HepG2 (cell line): ENCODE measurements around the gene COCH. TPM values are rescaled to one million over a fixed set of nuclear protein-coding genes. Genes with fewer than 3 reads are reported as not detected.

Experiments used
- ATF2 ChIP-seq: sonication (generic); formaldehyde crosslinking; IDR thresholded peaks from 2 replicates; pipeline ENCODE4 v1.4.0; 2020; ENCODE audit warnings: missing genetic modification reagents
- BCL6 ChIP-seq: IDR thresholded peaks from 2 replicates; pipeline ENCODE4 v1.6.1; 2016; ENCODE audit warnings: missing genetic modification reagents, missing compliant biosample characterization
- CREB3 ChIP-seq: sonication (generic); formaldehyde crosslinking; IDR thresholded peaks from 2 replicates; pipeline ENCODE4 v1.5.0; 2020; ENCODE audit warnings: missing genetic modification reagents
- FOXA1 ChIP-seq, 2 experiments: fragments of 450-650 bp in 1 of 2; sonication (generic) in 1 of 2; formaldehyde crosslinking in 1 of 2; IDR thresholded peaks; 2 replicates each; pipeline versions ENCODE4 v1.4.0 to v1.6.1; 2016 to 2020; ENCODE audit warnings: missing genetic modification reagents in 1 of 2
- KDM5B ChIP-seq: sonication (generic); formaldehyde crosslinking; IDR thresholded peaks from 2 replicates; pipeline ENCODE4 v1.4.0; 2020; ENCODE audit warnings: missing genetic modification reagents, mild to moderate bottlenecking, borderline replicate concordance
- MED1 ChIP-seq: sonication (generic); formaldehyde crosslinking; IDR thresholded peaks from 2 replicates; pipeline ENCODE4 v1.4.0; 2020; ENCODE audit warnings: missing genetic modification reagents
- MXD3 ChIP-seq: IDR thresholded peaks from 2 replicates; pipeline ENCODE4 v1.6.1; 2016; ENCODE audit warnings: mild to moderate bottlenecking, missing biosample characterization, missing genetic modification reagents
- PITX1 ChIP-seq: sonication (generic); formaldehyde crosslinking; IDR thresholded peaks from 2 replicates; pipeline ENCODE4 v1.5.1; 2020; ENCODE audit warnings: mild to moderate bottlenecking, missing genetic modification reagents
- SMARCE1 ChIP-seq: fragments of 450-650 bp; IDR thresholded peaks from 2 replicates; pipeline ENCODE4 v1.6.1; 2017; ENCODE audit warnings: borderline replicate concordance
- SP140L ChIP-seq: sonication (generic); formaldehyde crosslinking; IDR thresholded peaks from 2 replicates; pipeline ENCODE4 v1.4.0; 2020; ENCODE audit warnings: missing genetic modification reagents, borderline replicate concordance
- STAT5B ChIP-seq: sonication (generic); formaldehyde crosslinking; IDR thresholded peaks from 2 replicates; pipeline ENCODE4 v1.4.0; 2020; ENCODE audit warnings: missing genetic modification reagents
- ZBTB38 ChIP-seq: sonication (generic); formaldehyde crosslinking; IDR thresholded peaks from 2 replicates; pipeline ENCODE4 v1.5.1; 2020; ENCODE audit warnings: mild to moderate bottlenecking, missing genetic modification reagents
- ZFP1 ChIP-seq: IDR thresholded peaks from 2 replicates; pipeline ENCODE4 v1.6.1; 2016
- ZIK1 ChIP-seq: sonication (generic); formaldehyde crosslinking; IDR thresholded peaks from 2 replicates; pipeline ENCODE4 v1.5.0; 2020; ENCODE audit warnings: mild to moderate bottlenecking, low read depth, missing genetic modification reagents, borderline replicate concordance
- ZNF331 ChIP-seq: sonication (generic); formaldehyde crosslinking; IDR thresholded peaks from 2 replicates; pipeline ENCODE4 v1.4.0; 2020; ENCODE audit warnings: missing genetic modification reagents
- ZNF619 ChIP-seq: sonication (generic); formaldehyde crosslinking; IDR thresholded peaks from 2 replicates; pipeline ENCODE4 v1.4.0; 2020; ENCODE audit warnings: mild to moderate bottlenecking, missing genetic modification reagents
- ZNF83 ChIP-seq: sonication (generic); formaldehyde crosslinking; IDR thresholded peaks from 2 replicates; pipeline ENCODE4 v1.4.0; 2020; ENCODE audit warnings: missing genetic modification reagents, mild to moderate bottlenecking, borderline replicate concordance
- ZNF878 ChIP-seq: sonication (generic); formaldehyde crosslinking; IDR thresholded peaks from 2 replicates; pipeline ENCODE4 v1.8.1; 2023; ENCODE audit warnings: mild to moderate bottlenecking, missing genetic modification reagents, moderate library complexity
- polyA plus RNA-seq, 8 experiments: library from polyadenylated mRNA; depleted of rRNA in 3 of 8; stranded (reverse) in 7 of 8; unstranded in 1 of 8; fragments of >200 nt; fragmentation: Illumina TruSeq in 4 of 8; extraction: Trizol in 4 of 8; gene quantifications; 2 replicates each; pipeline versions ENCODE4 v1.2.1 to v1.2.3, GENCODE V29; 2011 to 2016; ENCODE audit warnings: low read depth in 4 of 8, missing spikeins in 1 of 8, mixed read lengths in 1 of 8; ENCODE audit not compliant: insufficient read depth in 1 of 8
- total RNA-seq, 5 experiments: library from RNA; depleted of rRNA; stranded (reverse); fragments of >200 nt; fragmentation: Illumina TruSeq; extraction: Trizol; gene quantifications; 2 replicates each; pipeline ENCODE4 v1.2.3, GENCODE V29; 2016; ENCODE audit warnings: low read depth in 1 of 5
- TF ChIP-seq, protein P1 (sequence below): sonication (generic); formaldehyde crosslinking; IDR thresholded peaks from 2 replicates; pipeline ENCODE4 v1.8.0; 2022; ENCODE audit warnings: mild to moderate bottlenecking, missing genetic modification reagents, moderate library complexity
- TF ChIP-seq, protein P2 (sequence below): sonication (generic); formaldehyde crosslinking; IDR thresholded peaks from 2 replicates; pipeline ENCODE4 v1.5.1; 2020; ENCODE audit warnings: mild to moderate bottlenecking, missing genetic modification reagents, moderate library complexity
- TF ChIP-seq, protein P3 (sequence below): sonication (generic); formaldehyde crosslinking; IDR thresholded peaks from 2 replicates; pipeline ENCODE4 v1.4.0; 2020; ENCODE audit warnings: missing genetic modification reagents

The COCH gene
- total and polyA plus RNA-seq, 2 of the 13 experiments (the other 11 are each of a cell fraction or from before 2014, with no cell fraction given) = 78.2 to 79.3 TPM

DNA sequence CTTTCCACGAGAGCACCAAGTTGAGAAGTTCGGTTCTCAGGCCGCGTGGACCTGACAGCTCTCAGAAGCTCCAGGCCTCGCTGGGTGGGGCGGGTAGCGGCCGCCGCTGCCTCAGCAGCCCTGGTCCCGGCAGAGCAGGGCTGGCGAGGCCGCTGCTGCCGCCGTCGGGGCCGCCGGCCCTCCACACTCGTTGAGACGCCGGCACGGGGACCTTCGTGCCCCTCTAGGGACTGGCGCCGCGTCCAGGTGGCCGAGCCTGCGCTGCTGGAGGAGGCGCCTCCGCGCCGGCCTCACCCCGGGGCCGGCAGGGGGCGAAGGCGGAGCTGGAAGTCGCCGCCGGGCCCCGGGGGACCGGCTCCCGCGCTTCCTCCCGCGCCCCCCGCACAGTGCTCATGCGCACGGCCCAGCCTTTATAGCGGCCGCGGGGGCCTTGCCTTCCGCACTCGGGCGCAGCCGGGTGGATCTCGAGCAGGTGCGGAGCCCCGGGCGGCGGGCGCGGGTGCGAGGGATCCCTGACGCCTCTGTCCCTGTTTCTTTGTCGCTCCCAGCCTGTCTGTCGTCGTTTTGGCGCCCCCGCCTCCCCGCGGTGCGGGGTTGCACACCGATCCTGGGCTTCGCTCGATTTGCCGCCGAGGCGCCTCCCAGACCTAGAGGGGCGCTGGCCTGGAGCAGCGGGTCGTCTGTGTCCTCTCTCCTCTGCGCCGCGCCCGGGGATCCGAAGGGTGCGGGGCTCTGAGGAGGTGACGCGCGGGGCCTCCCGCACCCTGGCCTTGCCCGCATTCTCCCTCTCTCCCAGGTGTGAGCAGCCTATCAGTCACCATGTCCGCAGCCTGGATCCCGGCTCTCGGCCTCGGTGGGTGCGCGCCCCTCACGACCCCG is at the start of gene COCH (continued):
- TF ChIP-seq, protein P1, sequence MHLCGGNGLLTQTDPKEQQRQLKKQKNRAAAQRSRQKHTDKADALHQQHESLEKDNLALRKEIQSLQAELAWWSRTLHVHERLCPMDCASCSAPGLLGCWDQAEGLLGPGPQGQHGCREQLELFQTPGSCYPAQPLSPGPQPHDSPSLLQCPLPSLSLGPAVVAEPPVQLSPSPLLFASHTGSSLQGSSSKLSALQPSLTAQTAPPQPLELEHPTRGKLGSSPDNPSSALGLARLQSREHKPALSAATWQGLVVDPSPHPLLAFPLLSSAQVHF (CRISPR knock-in tag) = peak; percentile 77
- TF ChIP-seq ZNF83 (CRISPR knock-in tag) (peak; percentile 90; the same call in 1 of the 2 replicates), ZNF331 (CRISPR knock-in tag) (peak; percentile 55; the same call in 1 of the 2 replicates), ZNF878 (peak; percentile 74; the same call in 1 of the 2 replicates), ZNF619 (CRISPR knock-in tag) (peak; percentile 97; the same call in 1 of the 2 replicates), SMARCE1 (no peak), PITX1 (CRISPR knock-in tag) (peak; percentile 69; the same call in 1 of the 2 replicates), STAT5B (CRISPR knock-in tag) (peak; percentile 22), KDM5B (CRISPR knock-in tag) (peak; percentile 96), ZIK1 (CRISPR knock-in tag) (peak; percentile 86), ZFP1 (CRISPR knock-in tag) (no peak), MXD3 (peak; percentile 87; the same call in 1 of the 2 replicates), CREB3 (CRISPR knock-in tag) (peak; percentile 98), SP140L (CRISPR knock-in tag) (no peak), FOXA1 (IDR thresholded peaks at IDR 0.05) (no peak), FOXA1 (CRISPR knock-in tag; IDR thresholded peaks at IDR 0.05) (peak; percentile 2), BCL6 (CRISPR knock-in tag) (peak; percentile 48), ATF2 (0 out of 2 replicates have a peak, but pooled peaks have one; percentile 18), ZBTB38 (CRISPR knock-in tag) (no peak; the same call in 1 of the 2 replicates), MED1 (CRISPR knock-in tag) (peak; percentile 56)
- TF ChIP-seq, protein P2, sequence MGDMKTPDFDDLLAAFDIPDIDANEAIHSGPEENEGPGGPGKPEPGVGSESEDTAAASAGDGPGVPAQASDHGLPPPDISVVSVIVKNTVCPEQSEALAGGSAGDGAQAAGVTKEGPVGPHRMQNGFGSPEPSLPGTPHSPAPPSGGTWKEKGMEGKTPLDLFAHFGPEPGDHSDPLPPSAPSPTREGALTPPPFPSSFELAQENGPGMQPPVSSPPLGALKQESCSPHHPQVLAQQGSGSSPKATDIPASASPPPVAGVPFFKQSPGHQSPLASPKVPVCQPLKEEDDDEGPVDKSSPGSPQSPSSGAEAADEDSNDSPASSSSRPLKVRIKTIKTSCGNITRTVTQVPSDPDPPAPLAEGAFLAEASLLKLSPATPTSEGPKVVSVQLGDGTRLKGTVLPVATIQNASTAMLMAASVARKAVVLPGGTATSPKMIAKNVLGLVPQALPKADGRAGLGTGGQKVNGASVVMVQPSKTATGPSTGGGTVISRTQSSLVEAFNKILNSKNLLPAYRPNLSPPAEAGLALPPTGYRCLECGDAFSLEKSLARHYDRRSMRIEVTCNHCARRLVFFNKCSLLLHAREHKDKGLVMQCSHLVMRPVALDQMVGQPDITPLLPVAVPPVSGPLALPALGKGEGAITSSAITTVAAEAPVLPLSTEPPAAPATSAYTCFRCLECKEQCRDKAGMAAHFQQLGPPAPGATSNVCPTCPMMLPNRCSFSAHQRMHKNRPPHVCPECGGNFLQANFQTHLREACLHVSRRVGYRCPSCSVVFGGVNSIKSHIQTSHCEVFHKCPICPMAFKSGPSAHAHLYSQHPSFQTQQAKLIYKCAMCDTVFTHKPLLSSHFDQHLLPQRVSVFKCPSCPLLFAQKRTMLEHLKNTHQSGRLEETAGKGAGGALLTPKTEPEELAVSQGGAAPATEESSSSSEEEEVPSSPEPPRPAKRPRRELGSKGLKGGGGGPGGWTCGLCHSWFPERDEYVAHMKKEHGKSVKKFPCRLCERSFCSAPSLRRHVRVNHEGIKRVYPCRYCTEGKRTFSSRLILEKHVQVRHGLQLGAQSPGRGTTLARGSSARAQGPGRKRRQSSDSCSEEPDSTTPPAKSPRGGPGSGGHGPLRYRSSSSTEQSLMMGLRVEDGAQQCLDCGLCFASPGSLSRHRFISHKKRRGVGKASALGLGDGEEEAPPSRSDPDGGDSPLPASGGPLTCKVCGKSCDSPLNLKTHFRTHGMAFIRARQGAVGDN (CRISPR knock-in tag) = peak; percentile 99
- TF ChIP-seq, protein P3, sequence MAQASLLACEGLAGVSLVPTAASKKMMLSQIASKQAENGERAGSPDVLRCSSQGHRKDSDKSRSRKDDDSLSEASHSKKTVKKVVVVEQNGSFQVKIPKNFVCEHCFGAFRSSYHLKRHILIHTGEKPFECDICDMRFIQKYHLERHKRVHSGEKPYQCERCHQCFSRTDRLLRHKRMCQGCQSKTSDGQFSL (CRISPR knock-in tag) = peak; percentile 91; the same call in 1 of the 2 replicates
